ENCODE results near the gene ING2.
A peak's percentile ranks its signal among the peaks of the same experiment; 100 is the strongest.

ING2 gene

DNA sequence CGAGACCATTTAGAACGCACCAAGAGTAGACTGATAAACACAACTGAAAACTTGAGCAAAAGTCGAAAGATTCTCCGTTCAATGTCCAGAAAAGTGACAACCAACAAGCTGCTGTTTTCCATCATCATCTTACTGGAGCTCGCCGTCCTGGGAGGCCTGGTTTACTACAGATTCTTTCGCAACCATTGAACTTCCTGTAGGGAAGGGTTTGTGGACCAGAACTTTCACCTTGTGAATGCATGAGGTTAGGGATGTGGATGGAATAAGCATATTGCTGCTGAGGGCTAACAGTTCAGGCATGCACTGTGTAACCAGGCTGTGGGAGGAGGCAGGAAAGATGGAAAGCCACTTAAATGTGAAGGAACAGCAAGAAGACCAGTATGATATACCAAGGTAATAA, 20.9 kb upstream of the ING2 start:
- H3K4me3 ChIP-seq (replicated peaks; ENCODE audit: low read depth, low read length) = no peak overlapping the region
- TF ChIP-seq, protein P1, sequence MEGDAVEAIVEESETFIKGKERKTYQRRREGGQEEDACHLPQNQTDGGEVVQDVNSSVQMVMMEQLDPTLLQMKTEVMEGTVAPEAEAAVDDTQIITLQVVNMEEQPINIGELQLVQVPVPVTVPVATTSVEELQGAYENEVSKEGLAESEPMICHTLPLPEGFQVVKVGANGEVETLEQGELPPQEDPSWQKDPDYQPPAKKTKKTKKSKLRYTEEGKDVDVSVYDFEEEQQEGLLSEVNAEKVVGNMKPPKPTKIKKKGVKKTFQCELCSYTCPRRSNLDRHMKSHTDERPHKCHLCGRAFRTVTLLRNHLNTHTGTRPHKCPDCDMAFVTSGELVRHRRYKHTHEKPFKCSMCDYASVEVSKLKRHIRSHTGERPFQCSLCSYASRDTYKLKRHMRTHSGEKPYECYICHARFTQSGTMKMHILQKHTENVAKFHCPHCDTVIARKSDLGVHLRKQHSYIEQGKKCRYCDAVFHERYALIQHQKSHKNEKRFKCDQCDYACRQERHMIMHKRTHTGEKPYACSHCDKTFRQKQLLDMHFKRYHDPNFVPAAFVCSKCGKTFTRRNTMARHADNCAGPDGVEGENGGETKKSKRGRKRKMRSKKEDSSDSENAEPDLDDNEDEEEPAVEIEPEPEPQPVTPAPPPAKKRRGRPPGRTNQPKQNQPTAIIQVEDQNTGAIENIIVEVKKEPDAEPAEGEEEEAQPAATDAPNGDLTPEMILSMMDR (IDR thresholded peaks at IDR 0.05; ENCODE audit: low read depth, low read length, missing control alignments) = no peak
- no peak for DNase-seq (ENCODE audit: extremely low read depth, low read depth)

GRCh38 chr4:183485411-183486160, 19.3 kb upstream of the ING2 start:
- H3K4me3 ChIP-seq (replicated peaks; ENCODE audit: low read depth, low read length) = no peak overlapping the region
- TF ChIP-seq, protein P1 (IDR thresholded peaks at IDR 0.05; ENCODE audit: low read depth, low read length, missing control alignments) = no peak
- no peak for DNase-seq (ENCODE audit: extremely low read depth, low read depth)

DNA sequence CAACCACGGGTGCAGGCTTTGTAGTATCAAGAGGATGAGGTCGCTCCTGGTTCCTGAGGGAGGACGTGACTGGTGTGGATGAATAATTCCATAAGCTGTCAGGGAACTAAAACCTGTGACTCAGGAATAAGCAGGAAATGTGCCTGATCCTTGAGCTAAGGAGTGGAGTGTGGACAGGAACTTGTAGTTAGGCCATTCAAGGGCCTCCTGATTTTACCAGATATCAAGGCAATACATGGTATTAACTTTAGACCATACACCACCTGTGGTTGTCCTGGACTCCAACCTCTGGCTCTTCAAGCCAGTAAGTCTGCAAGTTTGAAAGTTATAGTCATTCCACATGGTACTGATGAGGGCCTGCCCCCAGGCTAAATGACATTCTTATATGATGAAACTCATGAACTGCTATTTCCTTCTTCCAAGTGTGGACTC, 12.1 kb upstream of the ING2 start:
- DNase-seq (ENCODE audit: extremely low read depth, low read depth) = peak; percentile 67

GRCh38 chr4:183493246-183493645, 11.6 kb upstream of the ING2 start:
- TF ChIP-seq, protein P1 (IDR thresholded peaks at IDR 0.05; ENCODE audit: low read depth, low read length, missing control alignments) = no peak
- H3K4me3 ChIP-seq (replicated peaks; ENCODE audit: low read depth, low read length) = no peak overlapping the region
- no peak for DNase-seq (ENCODE audit: extremely low read depth, low read depth)

More for the DNA sequence above, 12.1 kb upstream of the ING2 start:
- no peak overlapping the region for H3K4me3 ChIP-seq (replicated peaks; ENCODE audit: low read depth, low read length)
- TF ChIP-seq, protein P1 (IDR thresholded peaks at IDR 0.05; ENCODE audit: low read depth, low read length, missing control alignments) = no peak

GRCh38 chr4:183495184-183495583, 9.7 kb upstream of the ING2 start:
- TF ChIP-seq, protein P1 (IDR thresholded peaks at IDR 0.05; ENCODE audit: low read depth, low read length, missing control alignments) = no peak
- H3K4me3 ChIP-seq (replicated peaks; ENCODE audit: low read depth, low read length) = no peak overlapping the region
- no peak for DNase-seq (ENCODE audit: extremely low read depth, low read depth)

- DNase-seq (ENCODE audit: extremely low read depth, low read depth) = no peak
- no peak overlapping the region for H3K4me3 ChIP-seq (replicated peaks; ENCODE audit: low read depth, low read length)
- TF ChIP-seq, protein P1 (IDR thresholded peaks at IDR 0.05; ENCODE audit: low read depth, low read length, missing control alignments) = no peak
Observed at GRCh38 chr4:183499389-183499788, 5.5 kb upstream of the ING2 start.
